Activated CD8-positive, alpha-beta memory T cell treated with anti-CD3 and anti-CD28 coated beads, Interleukin-2, amount 10 ng/mL, durations not matched to agents 7 days and 5 days (primary cell): ENCODE results near the gene DQX1. TPM values are rescaled to one million over a fixed set of nuclear protein-coding genes. Genes with fewer than 3 reads are reported as not detected.
"Not testable (repeated sequence)": the region's sequence is repeated elsewhere in the genome, so short reads cannot be mapped to it uniquely, and the experiment has no call there.

ENCODE experiments used
- ATAC-seq: fragments of 150-1000 bp; cut with Tn5 transposase; one replicate; pipeline ENCODE4 v1.10.0; 2021; ENCODE audit warnings: moderate library complexity
- CTCF ChIA-PET: fragments of 350-600 bp; sonication (Branson Sonifier 250); formaldehyde crosslinking; loops from one replicate; lab custom pipeline; 2021; ENCODE audit warnings: antibody characterized with exemption; lab: Charles Lee
- DNase-seq: peaks from one replicate; pipeline ENCODE4 v3.0.0-alpha.2; 2020
- H3K27ac Mint-ChIP-seq: one replicate; pipeline ENCODE4 v1.8.0; 2021; ENCODE audit warnings: mild to moderate bottlenecking, mixed read lengths
- H3K27me3 Mint-ChIP-seq: one replicate; pipeline ENCODE4 v1.8.0; 2021; ENCODE audit warnings: mixed read lengths
- H3K36me3 Mint-ChIP-seq: one replicate; pipeline ENCODE4 v1.8.0; 2021; ENCODE audit warnings: mild to moderate bottlenecking, mixed read lengths
- H3K4me1 Mint-ChIP-seq: one replicate; pipeline ENCODE4 v1.8.0; 2021; ENCODE audit warnings: mixed read lengths
- H3K4me3 Mint-ChIP-seq: one replicate; pipeline ENCODE4 v1.8.0; 2021; ENCODE audit warnings: mild to moderate bottlenecking, moderate library complexity, mixed read lengths
- H3K9me3 Mint-ChIP-seq: one replicate; pipeline ENCODE4 v1.8.0; 2022; ENCODE audit warnings: low read depth, mixed read lengths
- total RNA-seq, 2 experiments: library from RNA; stranded (reverse); gene quantifications; one replicate each; pipeline ENCODE4 v1.2.3, GENCODE V29; 2021

DQX1 gene
- total RNA-seq, 2 experiments from 2014 or later, result 0.38 to 0.94 TPM

GRCh38 chr2:74471332-74472065 is 54.5 kb downstream of the DQX1 start:
- no peaks in the 10 kb centered on the region for H3K9me3 Mint-ChIP-seq
- peaks cover 31% of the 10 kb centered on the region for H3K4me1 Mint-ChIP-seq
- CTCF ChIA-PET, result interaction anchor here (0.8 to 5.5 kb wide), 5 partner anchors 9 to 50 kb away, joined by 3 to 58 read pairs (median 3); partner anchors contain the start of genes C2orf81, CCDC142, INO80B and TTC31
- peak overlapping the region; percentile 94 for H3K4me3 Mint-ChIP-seq
- peaks cover 28% of the 10 kb centered on the region for H3K36me3 Mint-ChIP-seq
- ATAC-seq (no peak), DNase-seq (no peak)
- H3K27me3 Mint-ChIP-seq, result no peaks in the 10 kb centered on the region
- H3K27ac Mint-ChIP-seq, result peak overlapping the region; percentile 95

GRCh38 chr2:74470742-74471141 is 55.3 kb downstream of the DQX1 start:
- Mint-ChIP-seq H3K4me1 (peaks cover 34% of the 10 kb centered on the region), H3K4me3 (peak overlapping the region; percentile 55), H3K36me3 (peaks cover 28% of the 10 kb centered on the region), H3K27ac (peak overlapping the region; percentile 74)
- H3K27me3 Mint-ChIP-seq, DNase-seq, ATAC-seq, H3K9me3 Mint-ChIP-seq: not testable (repeated sequence)
- CTCF ChIA-PET, result interaction anchor here (0.8 to 5.5 kb wide), 3 partner anchors 12 to 15 kb away, joined by 3 to 58 read pairs (median 10); partner anchors contain the start of genes CCDC142, INO80B, TTC31 and WBP1

Other genes starting within 250 kb of the DQX1 start
- gene SLC4A5, start 182.8 kb downstream of the DQX1 start, total RNA-seq, result 1 to 10 TPM in 1 of 2 experiments, under 1 TPM in 1; 0.42 to 2.6 TPM
- gene DCTN1, start 145.9 kb downstream of the DQX1 start, total RNA-seq, result 100 to 1,000 TPM in 1 of 2 experiments, 10 to 100 TPM in 1; 98.3 to 108 TPM
- gene C2orf81, start 104.6 kb downstream of the DQX1 start, total RNA-seq, result 1 to 10 TPM in 1 of 2 experiments, under 1 TPM in 1; 0.93 to 1.8 TPM
- gene WDR54, start 104.5 kb downstream of the DQX1 start, total RNA-seq, result 10 to 100 TPM; 82.7 to 84.0 TPM
- gene RTKN, start 84.3 kb downstream of the DQX1 start, total RNA-seq, result 1 to 10 TPM in 1 of 2 experiments, under 1 TPM in 1; 0.50 to 1.9 TPM
- 10 to 100 TPM; 31.1 to 39.5 TPM for gene INO80B, start 71.1 kb downstream of the DQX1 start, total RNA-seq
- gene WBP1, start 67.8 kb downstream of the DQX1 start, total RNA-seq, result 10 to 100 TPM; 40.5 to 46.8 TPM
- 10 to 100 TPM; 60.4 to 78.2 TPM for gene MOGS, start 60.8 kb downstream of the DQX1 start, total RNA-seq
- 100 to 1,000 TPM in 1 of 2 experiments, 10 to 100 TPM in 1; 93.9 to 111 TPM for gene MRPL53, start 53.6 kb downstream of the DQX1 start, total RNA-seq
- gene CCDC142, start 43.2 kb downstream of the DQX1 start, total RNA-seq, result 10 to 100 TPM; 26.5 to 29.5 TPM
- gene TTC31, start 43.1 kb downstream of the DQX1 start, total RNA-seq, result 10 to 100 TPM; 39.4 to 48.8 TPM
- 1 to 10 TPM; 1.3 to 2.4 TPM for gene LBX2, start 26.6 kb downstream of the DQX1 start, total RNA-seq
- gene PCGF1, start 18.5 kb downstream of the DQX1 start, total RNA-seq, result 10 to 100 TPM; 15.5 to 34.0 TPM
- 1 to 10 TPM in 1 of 2 experiments, under 1 TPM in 1; 0.82 to 1.3 TPM for gene TLX2, start 11.8 kb downstream of the DQX1 start, total RNA-seq
- 100 to 1,000 TPM; 140 to 158 TPM for gene AUP1, start 3.5 kb upstream of the DQX1 start, total RNA-seq
- 10 to 100 TPM; 52.2 to 87.2 TPM for gene HTRA2, start 3.7 kb upstream of the DQX1 start, total RNA-seq
- gene LOXL3, start 27.7 kb upstream of the DQX1 start, total RNA-seq, result 1 to 10 TPM in 1 of 2 experiments, under 1 TPM in 1; 0.76 to 1.8 TPM
- gene DOK1, start 28.5 kb upstream of the DQX1 start, total RNA-seq, result 10 to 100 TPM; 47.1 to 52.1 TPM
- not detected for gene M1AP, start 122.1 kb upstream of the DQX1 start, total RNA-seq
- gene SEMA4F, start 128.0 kb upstream of the DQX1 start, total RNA-seq, result 1 to 10 TPM; 4.1 to 6.8 TPM